Measurements from ENCODE around the gene RFTN2. TPM values are rescaled to one million over a fixed set of nuclear protein-coding genes. Genes with fewer than 3 reads are reported as not detected.
A peak's percentile ranks its signal among the peaks of the same experiment; 100 is the strongest.
"Not testable (repeated sequence)": the region's sequence is repeated elsewhere in the genome, so short reads cannot be mapped to it uniquely, and the experiment has no call there.

Gene RFTN2
- total RNA-seq, 4 donors from 2014 or later, result 5.0 to 7.4 (median 6.1) TPM

DNA sequence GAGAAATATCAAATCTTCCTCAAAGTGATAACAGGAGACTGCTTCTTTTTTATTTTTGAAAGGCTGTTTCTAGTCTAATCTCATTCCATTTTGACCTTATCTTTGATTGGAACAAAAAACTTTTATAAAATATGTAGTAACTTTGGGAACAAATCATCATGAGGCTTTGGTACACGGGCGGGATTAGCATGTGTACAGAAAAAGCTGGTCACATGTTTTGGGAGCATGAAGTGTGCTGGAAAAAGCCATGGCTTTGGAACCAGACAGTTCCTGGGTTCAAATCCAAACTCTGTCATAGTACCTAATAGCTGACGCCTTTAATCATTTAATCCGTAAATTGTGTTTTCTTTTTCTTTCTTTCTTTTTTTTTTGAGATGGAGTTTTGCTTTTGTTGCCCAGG lies 78.2 kb downstream of the RFTN2 start:
- H3K9me3 ChIP-seq, result no peaks in the 10 kb centered on the region
- H3K4me1 ChIP-seq, result peaks cover 0 to 9% (median 3%) of the 10 kb centered on the region in 4 donors
- DNase-seq (ENCODE audit: extremely low spot score), result no peak
- H3K4me3 ChIP-seq, result no peak overlapping the region
- no peaks in the 10 kb centered on the region for H3K27me3 ChIP-seq
- peak overlapping the region in 1 of 4 donors; percentile 7 for H3K27ac ChIP-seq (replicated peaks in 1 of 4)
- intact Hi-C loops (cut with DNase I), result no loop called here
- TF ChIP-seq POLR2A (IDR thresholded peaks at IDR 0.05; ENCODE audit: low read depth) (no peak), CTCF (IDR thresholded peaks at IDR 0.05) (no peak), POLR2AphosphoS5 (IDR thresholded peaks at IDR 0.05) (no peak), EP300 (IDR thresholded peaks at IDR 0.05) (no peak)
- 88% methylated on average over 4 of the region's 4 CpGs for WGBS
- H3K36me3 ChIP-seq, result no peaks in the 10 kb centered on the region

DNA sequence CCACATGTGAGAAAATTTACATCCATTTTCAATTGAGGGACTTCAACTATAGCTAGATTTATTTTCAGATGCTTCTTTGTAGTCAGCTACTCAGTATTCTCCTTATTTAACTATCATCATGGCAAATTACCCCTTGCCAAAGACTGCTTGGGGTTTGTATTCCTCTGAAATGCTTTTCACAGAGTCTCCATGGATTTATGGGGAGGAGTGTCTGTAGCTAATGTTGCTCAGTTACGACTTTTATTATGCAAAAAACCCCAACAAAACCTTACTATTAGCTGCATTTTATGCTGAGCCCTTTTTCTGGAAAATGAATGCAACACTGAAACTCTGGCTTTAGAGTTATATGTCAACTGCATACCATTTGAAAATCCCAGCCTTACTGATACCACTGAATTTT lies 78.6 kb downstream of the RFTN2 start:
- Histone ChIP-seq H3K4me1 (peaks cover 0 to 9% (median 3%) of the 10 kb centered on the region in 4 donors), H3K4me3 (no peak overlapping the region), H3K27ac (replicated peaks in 1 of 4) (no peak overlapping the region), H3K27me3 (no peaks in the 10 kb centered on the region), H3K36me3 (peaks cover 0 to under 1% (median 0%) of the 10 kb centered on the region in 4 donors), H3K9me3 (no peaks in the 10 kb centered on the region)
- 46% methylated on average over 1 of the region's 1 CpG for WGBS
- no peak for DNase-seq (ENCODE audit: extremely low spot score)
- intact Hi-C loops (cut with DNase I), result no loop called here
- TF ChIP-seq POLR2A (IDR thresholded peaks at IDR 0.05; ENCODE audit: low read depth), result no peak
- TF ChIP-seq POLR2AphosphoS5 (IDR thresholded peaks at IDR 0.05), result no peak
- TF ChIP-seq CTCF (IDR thresholded peaks at IDR 0.05), result no peak
- no peak for TF ChIP-seq EP300 (IDR thresholded peaks at IDR 0.05)

- H3K27ac ChIP-seq (replicated peaks in 1 of 4), result no peak overlapping the region
- H3K4me3 ChIP-seq, result no peak overlapping the region
- peaks cover 0 to 4% (median 0%) of the 10 kb centered on the region in 4 donors for H3K27me3 ChIP-seq
- TF ChIP-seq POLR2AphosphoS5 (IDR thresholded peaks at IDR 0.05), result no peak
- no peak for TF ChIP-seq CTCF (IDR thresholded peaks at IDR 0.05)
- no peak for TF ChIP-seq EP300 (IDR thresholded peaks at IDR 0.05)
- TF ChIP-seq POLR2A (IDR thresholded peaks at IDR 0.05; ENCODE audit: low read depth), result no peak
- H3K36me3 ChIP-seq, result peaks cover 0 to 5% (median 3%) of the 10 kb centered on the region in 4 donors
- no peaks in the 10 kb centered on the region for H3K4me1 ChIP-seq
- H3K9me3 ChIP-seq, result no peaks in the 10 kb centered on the region
- WGBS, result 99% methylated on average over 13 of the region's 32 CpGs
- peak; percentile 45 for DNase-seq (ENCODE audit: extremely low spot score)
- intact Hi-C loops (cut with DNase I), result no loop called here
These were observed 83.9 kb downstream of the RFTN2 start for GRCh38 chr2:197591339-197592072.

GRCh38 chr2:197587255-197587654 lies 88.1 kb downstream of the RFTN2 start:
- whole genome bisulfite sequencing, result 95% methylated on average over 7 of the region's 7 CpGs
- DNase-seq (ENCODE audit: extremely low spot score); intact Hi-C loops (cut with DNase I); H3K27me3 ChIP-seq; H3K36me3 ChIP-seq; H3K4me1 ChIP-seq; H3K4me3 ChIP-seq; H3K9me3 ChIP-seq; H3K27ac ChIP-seq (replicated peaks in 1 of 4): not testable (repeated sequence)

- H3K27me3 ChIP-seq; H3K36me3 ChIP-seq; DNase-seq (ENCODE audit: extremely low spot score); H3K9me3 ChIP-seq; H3K4me3 ChIP-seq; H3K4me1 ChIP-seq; intact Hi-C loops (cut with DNase I); H3K27ac ChIP-seq (replicated peaks in 1 of 4): not testable (repeated sequence)
- WGBS, result 97% methylated on average over 3 of the region's 3 CpGs
These were observed 95.2 kb downstream of the RFTN2 start for GRCh38 chr2:197580166-197580565.

DNA sequence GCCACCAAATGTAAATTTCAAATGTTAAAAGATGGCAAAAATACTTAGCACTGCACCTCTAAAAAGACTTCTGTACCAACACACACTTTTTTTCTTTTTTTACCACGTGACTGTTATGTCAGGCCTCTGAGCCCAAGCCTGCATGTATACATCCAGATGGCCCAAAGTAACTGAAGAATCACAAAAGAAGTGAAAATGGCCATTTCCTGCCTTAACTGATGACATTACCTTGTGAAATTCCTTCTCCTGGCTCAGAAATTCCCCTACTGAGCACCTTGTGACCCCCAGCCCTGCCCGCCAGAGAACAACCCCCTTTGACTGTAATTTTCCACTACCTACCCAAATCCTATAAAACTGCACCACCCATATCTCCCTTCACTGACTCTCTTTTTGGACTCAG lies 97.1 kb downstream of the RFTN2 start:
- H3K4me3 ChIP-seq; H3K36me3 ChIP-seq; H3K4me1 ChIP-seq; intact Hi-C loops (cut with DNase I); H3K9me3 ChIP-seq; H3K27ac ChIP-seq (replicated peaks in 1 of 4); H3K27me3 ChIP-seq: not testable (repeated sequence)
- 87% methylated on average over 2 of the region's 2 CpGs for WGBS
- peak; percentile 14 for DNase-seq (ENCODE audit: extremely low spot score)

Measured in esophagus muscularis mucosa (tissue), 4 donors.